CD14-positive monocyte (primary cell): ENCODE data around the gene AOPEP. TPM values are rescaled to one million over a fixed set of nuclear protein-coding genes. Genes with fewer than 3 reads are reported as not detected.

ENCODE experiments used
- DNase-seq, 3 donors: peaks; one replicate each; pipeline ENCODE4 v3.0.0-alpha.2; 2011 to 2022
- H2AFZ ChIP-seq: 2 replicates; pipeline ENCODE4 v1.6.0; 2012; ENCODE audit warnings: mild to moderate bottlenecking, low read depth, low read length, inconsistent platforms; ENCODE audit not compliant: insufficient read depth, poor library complexity, severe bottlenecking
- H3K27ac ChIP-seq, 2 donors: 1 replicate in 1 of 2; 2 replicates in 1 of 2; pipeline ENCODE4 v1.5.1; 2012 to 2013; ENCODE audit warnings: low read length in 2 of 2, control low read depth in 1 of 2, inconsistent platforms in 1 of 2, low read depth in 1 of 2, mild to moderate bottlenecking in 1 of 2
- H3K27me3 ChIP-seq, 2 donors: one replicate each; pipeline versions ENCODE4 v1.6.0 to v1.6.1; 2011 to 2013; ENCODE audit warnings: low read length in 2 of 2; ENCODE audit not compliant: control insufficient read depth in 2 of 2, insufficient read depth in 2 of 2
- H3K36me3 ChIP-seq, 2 donors: replicated peaks in 1 of 2; 1 replicate in 1 of 2; 2 replicates in 1 of 2; pipeline versions ENCODE4 v1.5.1 to v1.6.1; 2012 to 2013; ENCODE audit warnings: low read length in 2 of 2, control low read depth in 1 of 2, inconsistent platforms in 1 of 2, mild to moderate bottlenecking in 1 of 2; ENCODE audit not compliant: insufficient read depth in 2 of 2, control insufficient read depth in 1 of 2
- H3K4me1 ChIP-seq, 2 donors: 1 replicate in 1 of 2; 2 replicates in 1 of 2; pipeline versions ENCODE4 v1.5.1 to v1.6.1; 2012 to 2013; ENCODE audit warnings: low read length in 2 of 2, control low read depth in 1 of 2, inconsistent platforms in 1 of 2, mild to moderate bottlenecking in 1 of 2, moderate library complexity in 1 of 2; ENCODE audit not compliant: insufficient read depth in 2 of 2, control insufficient read depth in 1 of 2
- H3K4me2 ChIP-seq: replicated peaks from 2 replicates; pipeline ENCODE3; 2012; ENCODE audit warnings: low read length, moderate library complexity, mild to moderate bottlenecking; ENCODE audit not compliant: poor library complexity, severe bottlenecking; ENCODE audit errors: extremely low read depth
- H3K4me3 ChIP-seq, 3 experiments: fragments of 200-600 bp in 1 of 3; sonication (generic) in 1 of 3; replicated peaks in 1 of 3; 1 replicate in 2 of 3; 2 replicates in 1 of 3; pipeline ENCODE4 v1.5.1; 2011 to 2013; ENCODE audit warnings: low read length in 3 of 3, mild to moderate bottlenecking in 3 of 3, control low read depth in 2 of 3, low read depth in 2 of 3, inconsistent platforms in 1 of 3, moderate library complexity in 1 of 3
- H3K79me2 ChIP-seq: 2 replicates; pipeline ENCODE4 v1.6.0; 2012; ENCODE audit warnings: mild to moderate bottlenecking, control low read depth, inconsistent platforms, low read length, moderate library complexity; ENCODE audit not compliant: insufficient read depth
- H3K9ac ChIP-seq: 2 replicates; pipeline ENCODE4 v1.6.0; 2017; ENCODE audit warnings: low read length, mild to moderate bottlenecking; ENCODE audit not compliant: insufficient read depth, poor library complexity, severe bottlenecking
- H3K9me3 ChIP-seq, 2 donors: replicated peaks in 1 of 2; 1 replicate in 1 of 2; 2 replicates in 1 of 2; pipeline versions ENCODE4 v1.5.1 to v1.6.1; 2012 to 2013; ENCODE audit warnings: low read length in 2 of 2, control low read depth in 1 of 2; ENCODE audit not compliant: control insufficient read depth in 1 of 2, insufficient read depth in 1 of 2
- H4K20me1 ChIP-seq: 2 replicates; pipeline ENCODE4 v1.6.0; 2012; ENCODE audit warnings: mild to moderate bottlenecking, low read length, control low read depth, moderate library complexity; ENCODE audit not compliant: insufficient read depth
- H3K27ac Mint-ChIP-seq, 7 donors: one replicate each; pipeline ENCODE4 v1.8.0; 2020; ENCODE audit warnings: mild to moderate bottlenecking in 7 of 7, mixed read lengths in 7 of 7, moderate library complexity in 6 of 7, inconsistent platforms in 2 of 7
- H3K27me3 Mint-ChIP-seq, 3 donors: one replicate each; pipeline ENCODE4 v1.8.0; 2021 to 2022; ENCODE audit warnings: low read depth in 3 of 3, mild to moderate bottlenecking in 3 of 3, mixed read lengths in 3 of 3, moderate library complexity in 3 of 3, inconsistent platforms in 1 of 3
- H3K36me3 Mint-ChIP-seq, 2 donors: one replicate each; pipeline ENCODE4 v1.8.0; 2020; ENCODE audit warnings: mixed read lengths in 2 of 2, inconsistent platforms in 1 of 2, mild to moderate bottlenecking in 1 of 2
- H3K4me1 Mint-ChIP-seq: one replicate; pipeline ENCODE4 v1.8.0; 2020; ENCODE audit warnings: mild to moderate bottlenecking, mixed read lengths
- H3K4me3 Mint-ChIP-seq, 2 donors: one replicate each; pipeline ENCODE4 v1.8.0; 2020; ENCODE audit warnings: mild to moderate bottlenecking in 2 of 2, mixed read lengths in 2 of 2, moderate library complexity in 1 of 2
- H3K9me3 Mint-ChIP-seq, 7 donors: one replicate each; pipeline ENCODE4 v1.8.0; 2020 to 2022; ENCODE audit warnings: mixed read lengths in 7 of 7, mild to moderate bottlenecking in 6 of 7, moderate library complexity in 6 of 7, inconsistent platforms in 2 of 7
- CTCF ChIP-seq: fragments of 200-600 bp; IDR thresholded peaks from one replicate; pipeline ENCODE4 v1.8.0; 2022; ENCODE audit warnings: antibody characterized with exemption, mild to moderate bottlenecking
- WGBS: methylation state at CpG from one replicate; pipeline ENCODE4 v1.1.5; 2013; ENCODE audit warnings: missing lambda C conversion rate; ENCODE audit not compliant: insufficient coverage; 5-methylcytosine and 5-hydroxymethylcytosine counted together
- intact Hi-C, 2 donors: fragments of 100-400 bp; cut with micrococcal nuclease; formaldehyde crosslinking; loops; one replicate each; pipeline versions ENCODE4 v1.15.0 to v1.15.1; 2023
- polyA plus RNA-seq, 3 donors: library from polyadenylated mRNA; depleted of rRNA in 1 of 3; unstranded in 2 of 3; stranded (reverse) in 1 of 3; fragments of 300-500 nt in 2 of 3; fragments of >200 nt in 1 of 3; fragmentation: Illumina TruSeq in 2 of 3; gene quantifications; 1 replicate in 2 of 3; 2 replicates in 1 of 3; pipeline ENCODE4 v1.2.3, GENCODE V29; 2012 to 2021

The AOPEP gene
- polyA plus RNA-seq, 3 donors: 3.0 to 4.1 (median 3.1) TPM

GRCh38 chr9:94754976-94755475 is 28.5 kb downstream of the AOPEP start:
- Histone ChIP-seq H3K9me3 (peaks cover 2 to 3% of the 10 kb centered on the region in 2 donors), H3K4me1 (no peaks in the 10 kb centered on the region), H3K27me3 (no peaks in the 10 kb centered on the region), H3K27ac (no peak overlapping the region), H3K4me3 (no peak overlapping the region), H3K4me2 (no peak overlapping the region), H3K36me3 (peaks cover 0 to 8% of the 10 kb centered on the region in 2 donors), H4K20me1 (no peaks in the 10 kb centered on the region), H3K79me2 (no peaks in the 10 kb centered on the region), H2AFZ (no peak overlapping the region), H3K9ac (no peak overlapping the region)
- peaks cover 6 to 7% of the 10 kb centered on the region in 2 donors for H3K36me3 Mint-ChIP-seq
- no peak for DNase-seq
- no peaks in the 10 kb centered on the region for H3K4me1 Mint-ChIP-seq
- no peak overlapping the region for H3K4me3 Mint-ChIP-seq
- 100% methylated on average over 1 of the region's 4 CpGs for WGBS
- intact Hi-C loops: no loop called here
- TF ChIP-seq CTCF: no peak
- no peak overlapping the region for H3K27ac Mint-ChIP-seq
- H3K27me3 Mint-ChIP-seq: peaks cover 0 to 2% (median 0%) of the 10 kb centered on the region in 3 donors
- peaks cover 2 to 10% (median 3%) of the 10 kb centered on the region in 7 donors for H3K9me3 Mint-ChIP-seq

GRCh38 chr9:94757158-94757557 is 30.7 kb downstream of the AOPEP start:
- no peak for DNase-seq
- Histone ChIP-seq H3K4me2 (no peak overlapping the region), H3K27ac (no peak overlapping the region), H4K20me1 (no peaks in the 10 kb centered on the region), H3K27me3 (no peaks in the 10 kb centered on the region), H3K4me3 (no peak overlapping the region), H3K9ac (no peak overlapping the region), H3K9me3 (no peaks in the 10 kb centered on the region), H2AFZ (no peak overlapping the region), H3K4me1 (peaks cover 3 to 5% of the 10 kb centered on the region in 2 donors), H3K36me3 (peaks cover 5 to 19% of the 10 kb centered on the region in 2 donors), H3K79me2 (no peaks in the 10 kb centered on the region)
- Mint-ChIP-seq H3K9me3 (no peaks in the 10 kb centered on the region), H3K4me1 (peaks cover 8% of the 10 kb centered on the region), H3K27me3 (peaks cover 0 to 2% (median 0%) of the 10 kb centered on the region in 3 donors), H3K36me3 (peaks cover 9 to 13% of the 10 kb centered on the region in 2 donors), H3K4me3 (no peak overlapping the region), H3K27ac (no peak overlapping the region)
- no CpG with 5 or more reads among the region's 4 CpGs for WGBS
- TF ChIP-seq CTCF: no peak
- intact Hi-C loops: no loop called here
